C4-2B (cell line): ENCODE data around the gene PTS.

Source experiments
- ZFX ChIP-seq: fragments of 450-650 bp; IDR thresholded peaks from 2 replicates; pipeline ENCODE4 v1.6.1; 2017
- TF ChIP-seq, protein P1 (sequence below): fragments of 450-650 bp; conservative IDR thresholded peaks from 2 replicates; pipeline ENCODE4 v1.5.1; 2017; ENCODE audit warnings: mild to moderate bottlenecking

DNA sequence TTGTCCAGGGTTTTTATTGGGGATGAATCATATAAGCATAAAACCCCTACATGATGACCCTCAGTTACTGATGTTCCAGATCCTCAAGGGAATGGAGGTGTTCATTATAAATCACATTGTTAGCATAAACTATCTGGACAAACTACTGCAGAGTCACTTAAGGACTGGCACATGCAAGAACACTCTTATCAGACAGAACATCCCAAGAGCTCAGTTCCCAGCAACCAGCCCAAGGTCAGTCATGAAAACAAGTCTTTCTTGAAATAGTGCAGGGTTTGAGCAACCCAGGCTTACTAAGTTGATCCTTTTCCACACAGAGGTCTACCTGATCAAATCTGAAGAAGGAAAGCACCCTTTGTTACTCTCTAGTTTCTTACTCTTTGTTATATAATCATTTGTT, 13.5 kb upstream of the PTS start:
- TF ChIP-seq, protein P1, sequence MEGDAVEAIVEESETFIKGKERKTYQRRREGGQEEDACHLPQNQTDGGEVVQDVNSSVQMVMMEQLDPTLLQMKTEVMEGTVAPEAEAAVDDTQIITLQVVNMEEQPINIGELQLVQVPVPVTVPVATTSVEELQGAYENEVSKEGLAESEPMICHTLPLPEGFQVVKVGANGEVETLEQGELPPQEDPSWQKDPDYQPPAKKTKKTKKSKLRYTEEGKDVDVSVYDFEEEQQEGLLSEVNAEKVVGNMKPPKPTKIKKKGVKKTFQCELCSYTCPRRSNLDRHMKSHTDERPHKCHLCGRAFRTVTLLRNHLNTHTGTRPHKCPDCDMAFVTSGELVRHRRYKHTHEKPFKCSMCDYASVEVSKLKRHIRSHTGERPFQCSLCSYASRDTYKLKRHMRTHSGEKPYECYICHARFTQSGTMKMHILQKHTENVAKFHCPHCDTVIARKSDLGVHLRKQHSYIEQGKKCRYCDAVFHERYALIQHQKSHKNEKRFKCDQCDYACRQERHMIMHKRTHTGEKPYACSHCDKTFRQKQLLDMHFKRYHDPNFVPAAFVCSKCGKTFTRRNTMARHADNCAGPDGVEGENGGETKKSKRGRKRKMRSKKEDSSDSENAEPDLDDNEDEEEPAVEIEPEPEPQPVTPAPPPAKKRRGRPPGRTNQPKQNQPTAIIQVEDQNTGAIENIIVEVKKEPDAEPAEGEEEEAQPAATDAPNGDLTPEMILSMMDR = no peak
- no peak for TF ChIP-seq ZFX
